NOMO-1 (cell line): ENCODE data around the gene RNF182.
"Not testable (repeated sequence)": the region's sequence is repeated elsewhere in the genome, so short reads cannot be mapped to it uniquely, and the experiment has no call there.

Experiments
- DNase-seq, 2 experiments: peaks; one replicate each; lab custom pipeline; 2025; ENCODE audit not compliant: unreplicated experiment in 2 of 2; lab: John Stamatoyannopoulos, UW

RNF182 gene

DNA sequence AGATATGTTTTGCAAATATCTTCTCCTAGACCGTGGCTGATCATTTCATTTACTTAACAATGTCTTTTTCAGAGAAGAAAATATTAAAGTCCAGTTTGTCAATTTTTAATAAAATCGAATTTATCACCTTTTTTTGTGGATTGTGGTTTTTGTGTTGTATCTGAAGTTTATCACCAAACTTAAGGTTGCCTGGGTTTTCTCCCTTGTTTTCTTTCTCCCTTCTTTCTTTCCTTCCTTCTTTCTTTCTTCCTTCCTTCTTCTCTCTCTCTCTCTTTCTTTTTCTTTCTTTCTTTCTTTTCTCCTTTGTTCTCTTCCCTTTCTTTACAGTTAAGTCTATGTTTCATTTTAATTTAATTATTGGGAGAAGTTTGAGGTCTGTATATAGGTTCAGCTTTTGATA, 68.7 kb downstream of the RNF182 start:
- no peak for DNase-seq

DNA sequence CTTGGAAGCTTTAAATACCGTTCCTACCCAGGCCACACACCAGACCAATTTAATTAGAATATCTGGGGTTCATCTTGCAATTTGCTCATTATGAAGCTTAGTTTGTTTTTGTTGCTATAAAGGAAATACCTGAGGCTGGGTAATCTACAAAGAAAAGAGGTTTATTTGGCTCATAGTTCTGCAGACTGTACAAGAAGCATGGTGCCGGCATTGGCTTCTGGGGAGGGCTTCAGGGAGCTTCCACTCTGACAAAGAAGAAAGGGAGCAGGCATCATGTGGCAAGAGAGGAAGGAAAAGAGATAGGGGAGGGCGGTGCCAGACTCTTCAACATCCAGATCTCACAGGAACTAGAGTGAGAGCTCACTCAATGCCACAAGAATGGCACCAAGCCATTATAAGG, 73.6 kb downstream of the RNF182 start:
- no peak for DNase-seq

DNA sequence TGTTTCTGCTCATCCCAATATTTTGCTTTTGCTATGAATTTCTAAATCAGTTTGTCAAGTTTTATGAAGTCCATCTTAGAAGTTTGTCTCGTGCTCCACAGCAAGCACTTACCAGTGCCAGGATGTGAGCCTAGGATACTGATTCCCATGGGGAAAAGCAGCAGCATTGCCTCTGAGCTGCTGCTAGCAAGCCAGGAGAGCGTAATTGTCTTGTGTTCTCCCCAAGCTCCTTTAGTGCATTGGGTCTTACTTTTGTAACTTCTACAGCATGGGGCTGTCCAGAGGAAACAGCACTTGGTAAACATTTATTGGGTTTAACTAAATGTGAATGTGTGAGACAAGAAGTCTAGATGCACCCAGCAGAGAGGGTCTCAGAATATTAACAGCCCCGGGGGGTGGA, 76.1 kb downstream of the RNF182 start:
- DNase-seq = no peak

DNA sequence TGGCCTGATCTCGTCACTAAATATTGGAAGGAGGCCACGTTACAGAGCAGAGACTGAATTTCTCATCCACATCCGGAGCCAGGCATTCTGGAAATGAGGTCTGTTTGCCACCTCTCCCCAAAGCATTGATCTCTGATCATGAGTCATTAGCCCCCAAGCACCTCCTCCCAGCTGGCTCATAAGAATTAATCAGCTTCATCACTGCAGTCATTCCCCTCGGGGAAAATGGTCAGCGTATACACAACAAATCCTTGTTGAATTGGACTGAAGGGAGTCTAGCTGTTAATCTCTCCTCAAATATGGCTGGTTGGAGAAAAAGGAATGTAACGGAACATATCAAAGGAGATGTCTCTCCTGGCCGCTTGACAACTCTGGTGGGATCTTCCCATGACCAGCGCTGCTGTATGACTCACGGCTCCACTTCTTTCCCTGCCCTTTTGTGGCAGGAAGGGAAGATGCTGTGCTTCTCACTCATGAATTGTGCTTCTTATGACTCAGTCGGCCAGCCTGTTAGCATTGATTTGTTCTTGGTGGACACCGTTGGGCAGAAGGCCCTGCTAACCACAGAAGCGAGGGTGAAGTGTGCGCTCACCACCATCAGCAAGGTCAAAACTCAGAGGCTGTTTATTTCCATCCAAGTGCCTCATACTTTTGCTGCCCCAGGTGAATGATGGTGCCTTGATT, 76.7 kb downstream of the RNF182 start:
- DNase-seq = no peak

DNA sequence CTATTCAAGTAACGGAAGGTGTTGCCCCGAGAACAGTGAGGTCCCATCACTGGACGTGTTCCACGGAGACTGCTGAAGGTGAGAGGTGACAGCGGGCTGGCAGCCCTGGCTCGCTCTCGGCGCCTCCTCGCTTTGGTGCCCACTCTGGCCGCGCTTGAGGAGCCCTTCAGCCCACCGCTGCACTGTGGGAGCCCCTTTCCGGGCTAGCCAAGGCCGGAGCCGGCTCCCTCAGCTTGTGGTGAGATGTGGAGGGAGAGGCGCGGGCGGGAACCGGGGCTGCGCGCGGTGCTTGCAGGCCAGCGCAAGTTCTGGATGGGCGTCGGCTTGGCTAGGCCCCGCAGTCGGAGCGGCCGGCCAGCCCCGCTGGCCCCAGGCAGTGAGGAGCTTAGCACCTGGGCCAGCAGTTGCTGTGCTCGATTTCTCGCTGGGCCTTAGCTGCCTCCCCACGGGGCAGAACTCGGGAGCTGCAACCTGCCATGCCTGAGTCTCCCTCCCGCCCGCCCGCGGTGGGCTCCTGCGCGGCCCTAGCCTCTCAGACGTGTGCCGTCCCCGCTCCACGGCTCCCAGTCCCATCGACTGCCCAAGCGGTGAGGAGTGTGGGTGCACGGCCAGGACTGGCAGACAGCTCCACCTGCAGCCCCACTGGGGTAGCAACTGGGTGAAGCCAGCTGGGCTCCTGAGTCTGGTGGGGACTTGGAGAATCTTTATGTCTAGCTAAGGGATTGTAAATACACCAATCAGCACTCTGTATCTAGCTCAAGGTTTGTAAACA, 77.6 kb downstream of the RNF182 start:
- DNase-seq = no peak

DNA sequence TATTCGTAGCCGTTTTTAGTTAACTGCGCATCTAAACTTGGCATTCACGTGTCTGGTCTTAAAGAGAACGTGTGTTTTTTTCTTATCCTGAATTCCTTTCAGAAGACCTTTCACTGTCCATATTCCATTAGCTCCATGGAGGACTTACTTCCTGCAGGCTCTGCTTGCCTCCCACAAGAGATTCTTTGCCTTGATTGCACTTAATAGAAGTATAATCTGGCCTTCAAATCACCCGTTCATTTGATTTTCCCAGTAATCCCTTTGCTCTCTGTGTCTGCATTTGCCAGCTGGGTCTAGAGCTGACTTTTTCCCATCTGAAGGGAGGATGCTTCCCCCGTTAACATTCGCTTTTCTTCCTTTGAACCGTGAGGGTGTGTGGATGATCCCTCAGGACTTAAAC, 79.5 kb downstream of the RNF182 start:
- DNase-seq = no peak

DNA sequence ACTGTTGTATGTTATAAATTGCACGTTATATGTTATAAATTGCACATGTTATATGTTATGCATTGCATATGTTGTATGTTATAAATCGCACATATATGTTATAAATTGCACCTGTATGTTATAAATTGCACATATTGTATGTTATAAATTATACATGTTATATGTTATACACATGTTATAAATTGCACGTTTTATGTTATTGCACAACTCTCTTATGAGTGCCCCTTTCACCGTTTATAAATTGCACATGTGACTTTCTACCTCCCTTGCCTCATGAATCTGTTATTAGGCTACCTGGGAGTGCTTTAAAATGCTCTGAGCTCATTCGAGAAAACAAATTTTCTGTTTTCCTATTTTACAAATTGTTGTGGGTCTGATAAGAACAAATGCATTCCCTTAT, 84.1 kb downstream of the RNF182 start:
- no peak for DNase-seq

DNA sequence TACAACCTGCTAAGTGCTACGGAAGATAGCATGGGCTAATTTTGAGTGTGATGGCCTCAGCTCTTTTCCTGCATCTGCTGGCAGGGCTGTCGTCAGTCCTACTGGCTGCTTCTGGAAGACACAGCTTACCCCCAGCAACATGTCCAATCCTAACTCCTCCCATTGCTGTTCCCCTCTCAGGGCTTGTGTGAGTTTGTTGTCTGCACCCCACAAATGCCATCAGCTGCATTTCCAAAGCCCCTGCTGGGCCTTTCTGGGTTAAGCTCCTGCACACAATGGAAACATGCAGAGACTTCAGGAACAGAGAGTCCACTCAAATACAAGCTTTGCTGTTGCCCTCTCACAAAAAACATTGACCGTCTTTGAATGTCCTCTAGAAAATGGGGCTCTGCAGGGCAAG, 84.7 kb downstream of the RNF182 start:
- DNase-seq = no peak

DNA sequence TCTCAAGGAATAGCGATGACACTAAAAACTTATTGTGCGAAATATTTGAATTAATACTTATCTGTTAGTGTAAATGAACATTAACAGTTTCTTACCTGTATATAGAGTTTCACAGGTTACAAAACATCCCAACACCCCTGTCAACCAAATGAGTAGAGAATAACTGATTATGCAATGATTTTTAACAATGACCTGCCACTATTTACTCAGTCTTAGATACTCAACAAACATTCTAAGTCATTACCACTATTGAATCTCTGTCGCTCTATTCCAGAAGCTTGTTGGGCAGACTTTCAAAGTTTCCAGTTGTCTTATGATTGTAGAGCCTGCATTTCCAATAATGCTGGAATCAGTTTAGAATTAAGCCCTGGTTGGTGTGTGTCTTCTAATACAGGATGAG, 85.5 kb downstream of the RNF182 start:
- no peak for DNase-seq

DNA sequence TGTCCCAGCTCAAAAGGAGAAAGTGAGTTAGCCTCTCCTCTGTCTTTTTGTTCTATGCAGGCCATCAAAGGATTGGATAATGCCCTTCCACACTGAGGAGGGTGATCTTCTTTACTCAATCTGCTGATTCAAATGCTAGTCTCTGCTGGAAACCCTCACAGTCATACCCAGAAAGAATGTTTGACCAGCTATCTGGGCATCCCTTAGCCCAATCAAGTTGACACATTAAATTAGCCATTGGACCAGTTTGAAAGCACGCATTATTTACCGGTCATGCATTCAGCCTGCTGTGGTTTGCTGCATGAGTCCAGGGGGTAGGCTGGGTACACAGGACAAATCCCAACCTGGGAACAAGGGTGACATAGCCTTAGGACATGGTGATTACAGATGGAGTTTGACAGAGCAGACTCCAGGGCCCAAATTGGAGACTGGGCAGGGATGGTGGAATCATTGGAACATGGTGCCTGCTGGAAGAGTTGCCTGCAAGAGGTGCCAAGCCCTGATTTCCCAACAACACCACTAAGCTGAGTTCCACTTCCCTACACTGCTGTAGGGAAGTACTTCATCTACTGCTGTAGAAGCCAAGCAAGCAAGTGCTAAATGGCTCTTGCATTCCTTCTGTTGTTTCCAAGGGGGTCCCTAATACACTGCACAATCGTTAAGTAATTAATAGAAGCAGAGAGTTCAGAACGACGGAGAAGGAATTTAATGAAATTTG, 87.7 kb downstream of the RNF182 start:
- DNase-seq = peak in 1 of 2 experiments; percentile 15

DNA sequence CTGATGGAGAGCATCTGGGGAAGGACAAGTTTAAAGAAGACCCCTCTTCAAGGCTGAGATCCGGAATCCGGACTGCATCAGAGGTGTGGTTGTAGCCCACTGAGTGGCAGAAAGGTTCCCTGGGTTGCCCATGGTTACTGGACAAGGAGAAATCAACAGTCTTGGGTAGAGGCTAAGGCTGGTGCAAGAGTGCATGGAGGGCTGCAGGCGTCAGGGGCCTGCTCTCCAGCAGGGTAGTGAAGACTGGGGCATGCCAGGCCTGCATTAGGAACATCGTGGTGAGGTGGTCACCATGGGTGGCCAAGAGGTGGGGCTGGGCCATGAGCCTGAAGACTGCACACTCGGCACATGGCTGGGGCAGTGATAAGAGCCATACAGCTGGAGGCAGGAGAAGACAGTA, 91.2 kb downstream of the RNF182 start:
- DNase-seq = no peak

DNA sequence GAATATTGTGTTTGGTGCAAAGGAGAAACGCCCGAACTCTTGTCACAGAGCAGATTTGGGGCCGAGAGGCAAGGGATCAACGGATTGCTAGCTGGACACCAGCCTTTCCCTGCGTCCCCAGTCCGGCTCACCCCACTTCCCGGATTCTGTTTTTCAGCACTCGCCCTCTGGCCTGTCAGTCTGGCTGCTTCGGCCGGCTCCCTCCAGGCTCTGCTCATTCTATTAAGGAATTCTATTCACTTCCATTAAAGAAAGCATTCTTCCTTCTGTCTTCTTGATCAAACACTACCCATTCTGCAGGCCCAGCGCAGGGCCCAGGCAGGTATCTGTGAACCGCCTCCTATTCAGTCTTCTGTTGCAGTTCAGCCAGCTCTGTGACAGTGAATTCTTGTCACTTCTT, 91.7 kb downstream of the RNF182 start:
- DNase-seq = no peak

DNA sequence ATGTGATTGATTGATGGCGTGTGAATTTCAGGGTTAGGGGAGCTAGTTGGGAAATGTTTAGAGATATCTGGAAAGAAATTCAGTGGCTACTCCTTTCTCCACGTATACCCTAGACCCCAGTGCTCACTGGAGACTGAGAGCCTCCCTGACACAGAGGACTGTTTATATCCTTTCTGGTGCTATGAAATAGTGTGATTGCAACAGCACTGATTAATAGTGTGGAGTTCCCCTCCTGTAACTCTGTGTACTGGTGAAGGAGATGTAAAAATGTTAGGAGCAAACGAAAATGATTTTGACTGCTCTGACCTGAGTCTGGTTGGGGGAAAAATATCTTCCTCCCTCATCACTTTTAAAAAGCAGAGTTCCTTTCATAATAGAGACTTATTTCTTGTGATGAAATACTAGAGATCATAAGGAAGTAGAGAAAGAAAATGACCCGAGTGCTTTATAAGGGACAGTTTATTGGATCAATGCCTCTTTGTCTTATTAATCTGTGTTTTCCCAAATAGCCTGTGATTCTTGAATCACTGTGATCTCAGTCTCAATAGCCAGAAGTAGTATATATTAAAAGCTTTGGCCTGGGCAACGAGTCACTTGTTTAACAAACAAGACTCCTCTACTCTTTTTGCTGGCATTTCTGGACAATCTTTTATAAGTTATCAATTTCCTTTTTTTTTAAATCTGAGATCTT, 92.3 kb downstream of the RNF182 start:
- DNase-seq = peak in 1 of 2 experiments; percentile 3

DNA sequence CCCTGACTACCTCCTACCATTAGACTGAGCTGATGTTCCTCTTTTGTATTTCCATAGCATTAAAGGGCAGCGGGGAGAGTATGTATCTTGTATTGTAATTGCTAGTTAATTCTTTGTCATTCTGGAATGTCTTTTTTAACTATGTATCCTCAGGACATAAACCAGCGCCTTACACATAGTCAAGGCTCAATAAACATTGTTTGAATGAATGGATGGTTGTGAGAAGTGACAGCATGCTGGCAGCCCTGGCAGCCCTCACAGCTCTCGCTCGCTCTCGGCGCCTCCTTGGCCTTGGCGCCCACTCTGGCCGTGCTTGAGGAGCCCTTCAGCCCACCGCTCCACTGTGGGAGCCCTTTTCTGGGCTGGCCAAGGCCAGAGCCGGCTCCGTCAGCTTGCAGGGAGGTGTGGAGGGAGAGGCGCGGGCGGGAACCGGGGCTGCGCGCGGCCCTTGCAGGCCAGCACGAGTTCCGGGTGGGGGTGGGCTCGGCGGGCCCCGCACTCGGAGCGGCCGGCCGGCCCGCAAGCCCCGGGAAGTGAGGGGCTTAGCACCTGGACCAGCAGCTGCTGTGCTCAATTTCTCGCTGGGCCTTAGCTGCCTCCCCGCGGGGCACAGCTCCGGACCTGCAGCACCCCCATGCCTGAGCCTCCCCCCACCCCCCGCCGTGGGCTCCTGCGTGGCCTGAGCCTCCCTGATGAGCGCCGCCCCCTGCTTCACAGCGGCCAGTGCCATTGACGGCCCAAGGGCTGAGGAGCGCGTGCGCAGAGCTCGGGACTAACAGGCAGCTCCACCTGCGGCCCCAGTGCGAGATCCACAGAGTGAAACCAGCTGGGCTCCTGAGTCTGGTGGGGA, 93.1 kb downstream of the RNF182 start:
- DNase-seq = no peak

DNA sequence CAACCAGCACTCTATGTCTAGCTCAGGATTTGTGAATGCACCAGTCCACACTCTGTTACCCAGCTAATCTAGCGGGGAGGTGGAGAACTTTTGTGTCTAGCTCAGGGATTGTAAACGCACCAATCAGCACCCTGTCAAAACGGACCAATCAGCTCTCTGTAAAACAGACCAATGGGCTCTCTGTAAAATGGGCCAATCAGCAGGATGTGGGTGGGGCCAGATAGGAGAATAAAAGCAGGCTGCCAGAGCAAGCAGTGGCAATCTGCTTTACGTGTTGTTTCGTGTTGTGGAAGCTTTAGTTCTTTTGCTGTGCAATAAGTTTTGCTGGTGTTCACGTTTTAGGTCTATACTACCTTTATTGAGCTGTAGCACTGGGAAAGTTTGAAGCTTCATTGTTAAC, 93.8 kb downstream of the RNF182 start:
- DNase-seq = not testable (repeated sequence)

DNA sequence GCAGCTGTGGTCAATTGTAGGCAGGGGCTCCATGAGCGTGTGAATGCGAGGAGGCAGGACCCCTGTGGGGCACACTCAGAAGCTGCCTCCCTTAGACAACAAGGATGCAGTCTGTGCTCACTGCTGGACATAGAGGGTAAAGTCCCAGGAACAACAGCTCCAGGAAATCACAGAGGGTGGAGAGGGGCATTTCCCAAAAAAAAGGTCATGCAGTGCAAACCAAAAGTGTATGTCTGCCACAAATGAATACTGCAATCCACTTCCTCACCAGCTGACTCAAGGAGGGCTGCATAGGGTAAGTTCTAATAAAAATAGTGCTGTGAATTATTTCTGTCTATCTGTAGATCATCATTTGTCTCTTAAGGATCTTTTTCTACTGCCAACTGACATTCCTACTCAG, 95.8 kb downstream of the RNF182 start:
- DNase-seq = no peak

DNA sequence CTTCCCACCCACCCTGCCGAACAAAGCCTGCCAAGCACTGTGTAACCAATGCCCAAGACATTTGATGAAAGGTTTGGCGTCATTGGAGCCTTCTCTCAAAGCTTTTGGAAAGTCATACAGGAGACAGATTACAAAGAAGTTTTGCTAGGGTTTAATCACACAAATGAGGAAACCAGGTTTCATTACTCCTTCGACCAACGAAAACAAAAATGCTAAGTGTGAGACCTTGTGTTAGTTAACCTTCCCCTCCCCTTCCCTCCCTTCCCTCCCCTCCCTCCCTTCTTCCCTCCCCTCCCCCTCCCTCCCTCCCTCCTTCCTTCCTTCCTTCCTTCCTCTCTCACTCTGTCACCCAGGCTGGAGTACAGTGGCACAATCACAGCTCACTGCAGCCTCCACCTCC, 96.7 kb downstream of the RNF182 start:
- DNase-seq = no peak

DNA sequence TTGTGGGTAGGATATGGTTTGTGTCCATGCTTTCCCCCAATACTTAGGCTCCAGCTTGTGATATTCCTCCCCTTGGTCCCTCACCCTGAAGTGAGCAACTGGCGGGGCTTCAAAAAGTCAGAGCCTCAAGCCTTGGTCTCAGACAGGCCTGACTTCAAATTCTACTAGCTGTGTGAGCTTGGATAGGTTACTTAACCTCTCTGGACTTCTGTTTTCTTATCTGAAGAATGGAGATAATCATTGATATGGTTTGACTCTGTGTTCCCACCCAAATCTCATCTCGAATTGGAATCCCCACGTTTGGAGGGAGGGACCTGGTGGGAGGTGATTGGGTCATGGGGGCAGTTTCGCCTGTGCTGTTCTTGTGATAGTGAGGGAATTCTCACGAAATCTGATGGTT, 97.9 kb downstream of the RNF182 start:
- no peak for DNase-seq

DNA sequence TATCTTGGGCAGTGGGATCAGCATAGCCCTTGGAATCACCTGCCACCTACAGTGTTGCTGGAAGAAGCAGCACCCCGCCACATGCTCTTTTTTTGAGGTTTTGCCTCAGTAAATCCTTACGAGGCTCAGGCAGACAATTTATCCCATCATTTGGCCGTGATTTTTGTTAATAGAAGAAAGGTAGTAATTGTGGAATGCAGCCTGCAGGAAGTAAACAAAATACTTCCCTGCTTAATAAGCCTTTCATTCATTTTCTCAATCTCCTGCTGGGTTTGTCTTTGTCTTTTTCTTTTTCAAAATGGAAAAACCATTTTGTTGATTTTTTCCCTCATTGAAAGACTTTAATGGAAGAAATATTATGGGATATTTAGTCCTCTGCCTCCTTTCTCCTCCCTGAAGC, 99.1 kb downstream of the RNF182 start:
- no peak for DNase-seq

DNA sequence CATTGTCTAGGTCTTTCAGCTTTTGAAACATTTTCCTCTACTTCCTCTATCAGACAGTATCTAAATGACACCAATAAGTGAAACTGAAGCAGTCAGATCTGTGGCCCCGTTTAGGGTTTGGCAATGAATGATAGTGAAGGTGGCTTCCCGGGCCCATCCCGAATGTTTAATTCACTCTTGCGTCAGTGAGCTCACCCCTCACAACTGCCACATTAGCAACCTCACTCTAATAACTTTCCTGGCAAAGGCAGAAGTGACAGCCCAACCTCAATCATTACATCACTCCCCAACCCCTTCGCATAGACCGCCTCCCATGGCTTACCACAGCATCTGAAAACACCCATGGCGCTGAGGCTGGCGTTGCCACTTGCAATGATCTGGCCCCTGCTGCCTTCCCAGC, 100.4 kb downstream of the RNF182 start:
- DNase-seq = peak; percentile 67 to 87
